ENCODE data around the gene ARID3C.

GRCh38 chr9:34579808-34580163, 49.1 kb downstream of the ARID3C start:
- TF ChIP-seq CTCF (conservative IDR thresholded peaks at IDR 0.05; ENCODE audit: low read length) (no peak), EZH2phosphoT487 (IDR thresholded peaks at IDR 0.05; ENCODE audit: borderline replicate concordance, low read depth, low read length) (no peak)

All from OCI-LY7 (cell line).